GM06990 (cell line): ENCODE data around the gene RAPGEF1.

ENCODE experiments used
- DNase-seq: peaks from one replicate; pipeline ENCODE4 v3.0.0-alpha.2; 2011; ENCODE audit not compliant: insufficient read length; ENCODE audit errors: extremely low read depth
- H3K27me3 ChIP-seq: replicated peaks from 2 replicates; pipeline ENCODE4 v1.6.0; 2011; ENCODE audit warnings: low read length; ENCODE audit not compliant: control insufficient read depth, insufficient read depth
- H3K36me3 ChIP-seq: 2 replicates; pipeline ENCODE4 v1.5.1; 2011; ENCODE audit warnings: low read length; ENCODE audit not compliant: control insufficient read depth, insufficient read depth
- H3K4me3 ChIP-seq: replicated peaks from 2 replicates; pipeline ENCODE4 v1.5.1; 2011; ENCODE audit warnings: low read depth, mild to moderate bottlenecking, control low read depth, low read length
- CTCF ChIP-seq: IDR thresholded peaks from 2 replicates; pipeline ENCODE4 v1.5.1; 2011; ENCODE audit warnings: low read length, control low read depth, mild to moderate bottlenecking, inconsistent platforms; ENCODE audit not compliant: insufficient read depth, poor library complexity, severe bottlenecking

The RAPGEF1 gene

GRCh38 chr9:131735238-131736128 is 4.4 kb downstream of the RAPGEF1 start:
- Histone ChIP-seq H3K4me3 (peak overlapping the region; percentile 58), H3K36me3 (no peaks in the 10 kb centered on the region; the same call in none of the 2 replicates), H3K27me3 (no peaks in the 10 kb centered on the region)
- DNase-seq, result no peak
- no peak for TF ChIP-seq CTCF

- peak overlapping the region; percentile 58 for H3K4me3 ChIP-seq
Measured at GRCh38 chr9:131734781-131735180, 5.1 kb downstream of the RAPGEF1 start.

GRCh38 chr9:131734165-131734610 is 5.7 kb downstream of the RAPGEF1 start:
- H3K4me3 ChIP-seq, result peak overlapping the region; percentile 46
- no peaks in the 10 kb centered on the region for H3K27me3 ChIP-seq
- H3K36me3 ChIP-seq, result no peaks in the 10 kb centered on the region; the same call in none of the 2 replicates
- no peak for TF ChIP-seq CTCF
- DNase-seq, result no peak

More at GRCh38 chr9:131734781-131735180, 5.1 kb downstream of the RAPGEF1 start:
- no peak for TF ChIP-seq CTCF
- no peaks in the 10 kb centered on the region for H3K27me3 ChIP-seq
- no peak for DNase-seq
- no peaks in the 10 kb centered on the region; the same call in none of the 2 replicates for H3K36me3 ChIP-seq

GRCh38 chr9:131733541-131734061 is 6.3 kb downstream of the RAPGEF1 start:
- peak overlapping the region; percentile 46 for H3K4me3 ChIP-seq
- no peak for TF ChIP-seq CTCF
- no peaks in the 10 kb centered on the region; the same call in none of the 2 replicates for H3K36me3 ChIP-seq
- H3K27me3 ChIP-seq, result no peaks in the 10 kb centered on the region
- DNase-seq, result peak; percentile 79

GRCh38 chr9:131732636-131733289 is 7.1 kb downstream of the RAPGEF1 start:
- no peak for DNase-seq
- TF ChIP-seq CTCF, result no peak
- Histone ChIP-seq H3K27me3 (no peaks in the 10 kb centered on the region), H3K4me3 (peak overlapping the region; percentile 30), H3K36me3 (no peaks in the 10 kb centered on the region; the same call in none of the 2 replicates)
